HG03025 (cell line): ENCODE data around the gene IDI2.

ENCODE experiments used
- ATAC-seq: cut with Tn5 transposase; IDR thresholded peaks from one replicate; pipeline ENCODE4 v1.9.1; 2021; ENCODE audit warnings: mild to moderate bottlenecking, moderate library complexity; ENCODE audit not compliant: unreplicated experiment, low FRiP score

IDI2 gene

GRCh38 chr10:986137-986825 is 39.4 kb downstream of the IDI2 start:
- no peak for ATAC-seq

- ATAC-seq = no peak
These were observed 40.3 kb downstream of the IDI2 start for GRCh38 chr10:985361-985760.

GRCh38 chr10:983971-984655 is 41.5 kb downstream of the IDI2 start:
- ATAC-seq = no peak

GRCh38 chr10:983401-983800 is 42.3 kb downstream of the IDI2 start:
- ATAC-seq = no peak

GRCh38 chr10:980468-981093 is 45.1 kb downstream of the IDI2 start:
- ATAC-seq = no peak

- no peak for ATAC-seq
These were observed 46.7 kb downstream of the IDI2 start for GRCh38 chr10:978826-979421.

- ATAC-seq = no peak
These were observed 49.3 kb downstream of the IDI2 start for GRCh38 chr10:976316-976715.

- no peak for ATAC-seq
These were observed 50.9 kb downstream of the IDI2 start for GRCh38 chr10:974785-975074.

GRCh38 chr10:974038-974784 is 51.4 kb downstream of the IDI2 start:
- ATAC-seq = no peak

- ATAC-seq = no peak
These were observed 52.9 kb downstream of the IDI2 start for GRCh38 chr10:972763-973162.

- no peak for ATAC-seq
These were observed 54.0 kb downstream of the IDI2 start for GRCh38 chr10:971613-972012.

GRCh38 chr10:971150-971542 is 54.5 kb downstream of the IDI2 start:
- no peak for ATAC-seq

- no peak for ATAC-seq
These were observed 55.1 kb downstream of the IDI2 start for GRCh38 chr10:970311-971149.

- ATAC-seq = no peak
These were observed 56.0 kb downstream of the IDI2 start for GRCh38 chr10:969473-970150.
